CD4-positive, alpha-beta T cell treated with Interleukin-2 at 100 ng/mL for 4 hours (primary cell): Measurements from ENCODE around the gene DNAH3.

Experiments used
- DNase-seq: peaks from one replicate; pipeline ENCODE4 v3.0.0-alpha.2; 2020; ENCODE audit warnings: low spot score

The DNAH3 gene

DNA sequence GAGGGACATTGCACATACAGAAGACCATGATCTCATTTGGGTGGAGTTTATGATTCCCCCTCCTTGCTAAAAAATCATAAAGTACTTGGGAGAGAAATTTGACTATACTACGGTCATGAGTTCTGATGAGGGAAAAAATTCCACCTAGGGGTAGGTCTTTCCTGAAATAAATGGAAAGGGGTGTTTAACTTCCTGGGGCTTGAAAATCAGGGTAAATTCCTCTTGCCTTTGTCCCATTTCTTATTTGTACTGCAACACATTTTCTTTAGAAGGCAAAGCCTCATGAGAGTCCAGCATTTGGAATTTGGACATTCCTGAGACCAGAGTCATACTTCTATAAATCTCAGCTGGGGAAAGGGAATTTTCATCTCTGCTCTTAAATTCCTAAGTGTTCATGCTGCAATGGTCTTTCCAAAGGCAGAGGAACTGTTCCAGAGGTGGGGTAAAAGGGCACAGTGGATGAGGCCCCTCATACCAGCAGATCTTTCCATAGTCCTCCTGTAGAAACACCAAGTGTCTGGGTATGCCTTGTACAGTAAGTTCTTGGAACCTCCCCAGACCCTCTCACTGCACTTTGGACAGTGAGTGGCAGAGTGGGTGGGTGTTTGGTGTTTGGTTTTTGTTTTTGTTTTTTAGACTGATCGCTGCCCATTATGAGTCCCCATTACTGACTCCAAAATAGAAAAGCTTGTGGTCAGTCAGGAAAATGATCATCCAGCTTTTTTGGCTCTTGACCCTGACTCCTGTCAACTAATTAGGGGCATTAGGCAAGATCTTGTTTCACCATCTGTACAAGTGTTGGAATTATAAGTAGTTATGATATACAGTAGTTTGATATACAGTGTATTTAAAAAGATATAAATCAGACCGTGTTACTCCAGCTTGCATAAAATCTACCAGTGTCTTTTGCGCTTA lies 244.0 kb downstream of the DNAH3 start:
- no peak for DNase-seq

DNA sequence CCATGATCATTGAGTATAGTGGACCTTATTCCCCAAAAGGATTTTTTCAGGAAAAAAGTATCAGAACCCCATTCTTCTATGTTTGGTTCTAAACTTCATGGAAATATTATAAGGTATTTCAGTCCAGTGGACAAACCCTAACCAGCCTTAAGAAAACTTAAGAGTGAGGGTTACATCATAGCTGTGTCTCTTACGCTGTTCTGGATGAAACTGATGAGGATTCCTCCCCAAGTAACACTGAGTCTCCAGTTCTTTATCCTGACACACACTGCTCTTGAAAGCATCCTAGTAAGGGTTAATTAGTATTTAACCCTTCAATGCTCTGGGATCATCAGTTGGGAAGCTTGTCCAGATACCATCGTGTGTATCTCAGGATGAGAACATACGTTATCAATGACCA lies 245.1 kb downstream of the DNAH3 start:
- DNase-seq: no peak

DNA sequence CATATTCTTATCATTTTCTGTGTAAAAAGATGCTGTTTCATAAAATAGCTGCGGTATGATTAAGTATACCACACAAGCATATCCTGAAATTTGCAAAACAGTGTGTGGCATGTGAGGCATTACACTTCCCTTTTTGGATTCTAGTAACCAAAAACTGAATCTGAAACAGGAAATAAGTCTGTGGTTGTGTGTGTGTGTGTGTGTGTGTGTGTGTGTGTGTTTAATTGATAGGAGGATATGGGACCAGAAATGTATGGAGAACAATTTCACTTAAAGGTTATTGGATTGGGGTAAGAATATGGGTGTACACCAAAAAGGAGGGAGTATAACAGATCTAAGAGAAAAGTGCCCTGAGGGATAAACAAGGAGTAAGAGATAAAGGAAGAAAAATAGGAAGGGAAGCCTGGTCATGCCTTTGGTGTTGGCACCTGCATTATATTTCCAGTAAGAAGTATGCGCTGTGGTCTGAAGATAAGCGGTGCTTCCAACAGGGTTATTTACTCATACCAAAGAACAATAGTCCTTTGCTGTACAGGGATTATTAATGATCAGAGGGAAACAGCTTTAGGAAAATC lies 246.1 kb downstream of the DNAH3 start:
- DNase-seq: peak; percentile 61

DNA sequence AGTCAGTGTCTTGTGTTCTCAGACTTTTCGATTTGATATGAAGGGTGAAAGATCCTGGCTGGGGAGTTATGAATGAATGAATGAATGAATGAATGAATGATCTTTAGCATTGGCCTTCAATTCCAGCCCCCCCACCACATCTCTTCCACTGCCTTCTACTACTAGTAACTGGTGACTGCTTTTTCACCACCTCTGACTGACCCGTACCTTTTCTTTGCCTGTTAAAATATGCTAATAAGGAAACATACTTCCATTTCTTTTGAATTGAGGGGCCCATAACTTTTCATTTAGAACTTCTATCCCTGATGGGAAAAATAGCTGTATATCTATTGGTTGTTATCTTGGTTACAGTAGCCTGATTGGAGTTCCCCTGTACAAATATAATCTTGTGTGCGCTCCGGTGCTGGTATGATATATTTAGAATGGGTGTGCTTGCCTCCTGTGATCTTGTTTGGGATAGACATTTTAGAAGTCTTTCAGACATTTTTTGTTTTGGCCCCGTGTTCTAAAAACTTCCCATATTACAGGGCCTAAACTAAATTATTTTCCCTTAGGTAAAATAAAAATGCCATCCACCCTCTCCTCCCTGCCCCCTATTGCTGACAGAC lies 246.6 kb downstream of the DNAH3 start:
- no peak for DNase-seq

DNA sequence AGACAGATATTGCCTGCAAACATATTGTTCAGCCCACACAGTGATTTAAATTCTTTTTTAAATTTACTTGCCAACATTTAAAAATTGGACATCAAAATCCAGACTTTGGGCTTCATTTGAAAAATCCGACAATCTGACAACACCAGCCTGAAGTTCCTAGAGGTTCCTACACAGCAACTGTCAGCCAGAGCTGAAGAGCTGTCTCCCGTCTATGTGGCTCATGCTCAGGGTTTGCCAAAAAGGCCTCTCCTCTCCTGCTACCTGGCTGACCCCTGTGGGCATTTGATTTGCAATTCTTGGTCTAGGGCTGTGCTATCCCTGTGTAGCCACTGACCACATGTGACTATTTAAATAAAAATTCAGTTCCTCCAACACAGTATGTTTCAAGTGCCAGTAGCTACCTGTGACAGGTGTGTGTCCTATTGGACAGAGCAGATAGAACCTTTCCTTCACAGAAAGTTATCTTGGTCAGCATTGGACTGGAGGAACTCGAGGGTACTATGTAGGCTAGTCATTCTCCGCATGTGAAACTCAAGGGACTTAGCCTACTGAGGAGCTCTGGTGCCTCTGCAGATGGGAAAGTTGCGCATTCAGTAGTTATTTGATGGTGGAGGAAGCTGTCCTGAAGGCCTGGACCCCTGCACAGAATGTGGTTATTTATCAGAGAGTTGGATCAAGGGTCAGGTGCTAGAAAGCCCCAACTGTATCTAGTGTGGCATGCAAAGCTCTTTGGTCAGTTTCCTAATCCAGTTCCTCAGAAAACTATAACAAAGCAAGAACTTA lies 247.3 kb downstream of the DNAH3 start:
- no peak for DNase-seq

DNA sequence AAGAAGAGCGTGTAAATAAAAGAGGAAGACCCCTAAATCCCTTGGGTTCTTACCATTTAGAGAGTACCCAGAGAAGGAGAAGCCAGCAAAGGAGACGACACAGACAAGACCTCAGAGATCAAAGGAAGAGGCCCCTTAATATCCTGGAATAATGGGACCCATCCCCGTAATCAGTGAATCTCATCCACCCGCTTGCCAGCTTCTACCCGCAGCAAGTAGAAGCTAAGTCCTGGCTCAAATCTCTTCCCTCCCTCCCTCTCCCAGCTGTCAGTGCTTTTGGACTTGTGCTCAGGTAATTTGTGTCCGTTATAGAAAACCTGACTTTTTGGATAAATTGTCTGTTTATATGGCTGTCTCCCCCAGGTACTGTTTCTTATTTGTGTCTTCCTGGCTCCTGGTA lies 248.2 kb downstream of the DNAH3 start:
- DNase-seq: no peak

DNA sequence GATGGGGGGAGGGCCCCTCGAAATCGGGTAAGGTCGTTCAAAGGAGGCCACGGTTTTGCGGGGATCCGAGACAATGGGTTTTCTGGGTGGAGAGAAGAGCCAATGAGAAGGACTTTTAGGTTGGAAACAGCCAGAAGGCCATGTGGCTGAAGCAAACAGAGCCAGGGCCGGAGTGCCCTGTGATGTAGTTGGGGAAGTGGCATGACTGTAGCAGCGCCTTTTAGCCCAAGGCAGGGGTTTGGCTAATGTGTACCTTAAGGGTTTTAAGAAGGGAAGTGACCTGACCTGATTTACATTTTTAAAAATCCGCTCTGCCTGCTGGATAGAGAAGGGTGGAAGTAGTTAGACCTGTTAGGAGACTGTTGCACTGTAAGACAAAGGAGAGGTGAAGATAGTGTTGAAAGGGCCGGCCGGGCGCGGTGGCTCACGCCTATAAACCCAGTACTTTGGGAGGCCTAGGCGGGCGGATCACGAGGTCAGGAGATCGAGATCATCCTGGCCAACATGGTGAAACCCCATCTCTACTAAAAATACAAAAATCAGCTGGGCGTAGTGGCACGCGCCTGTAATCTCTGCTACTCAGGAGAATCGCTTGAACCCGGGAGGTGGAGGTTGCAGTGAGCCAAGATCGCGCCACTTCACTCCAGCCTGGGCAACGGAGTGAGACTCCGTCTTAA lies 249.1 kb downstream of the DNAH3 start:
- DNase-seq: peak; percentile 4

DNA sequence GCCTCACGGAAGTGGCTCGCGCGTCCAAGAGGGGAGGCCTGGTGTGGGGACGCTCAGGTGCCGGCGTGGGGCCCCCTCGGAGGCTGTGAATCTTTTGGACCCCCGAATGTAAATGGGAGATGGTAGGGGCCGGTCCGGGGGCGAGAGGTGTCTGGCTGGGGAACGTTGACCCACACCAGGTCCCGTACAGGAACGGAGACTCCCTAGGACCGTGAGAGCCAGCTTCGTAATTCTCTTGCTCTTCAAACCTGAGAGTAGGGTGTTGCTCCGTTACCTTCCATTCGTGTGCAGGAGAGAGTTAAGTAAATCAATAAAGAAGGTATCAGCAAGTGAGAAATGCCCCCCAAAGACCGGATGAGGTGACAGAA lies 249.6 kb downstream of the DNAH3 start:
- no peak for DNase-seq

DNA sequence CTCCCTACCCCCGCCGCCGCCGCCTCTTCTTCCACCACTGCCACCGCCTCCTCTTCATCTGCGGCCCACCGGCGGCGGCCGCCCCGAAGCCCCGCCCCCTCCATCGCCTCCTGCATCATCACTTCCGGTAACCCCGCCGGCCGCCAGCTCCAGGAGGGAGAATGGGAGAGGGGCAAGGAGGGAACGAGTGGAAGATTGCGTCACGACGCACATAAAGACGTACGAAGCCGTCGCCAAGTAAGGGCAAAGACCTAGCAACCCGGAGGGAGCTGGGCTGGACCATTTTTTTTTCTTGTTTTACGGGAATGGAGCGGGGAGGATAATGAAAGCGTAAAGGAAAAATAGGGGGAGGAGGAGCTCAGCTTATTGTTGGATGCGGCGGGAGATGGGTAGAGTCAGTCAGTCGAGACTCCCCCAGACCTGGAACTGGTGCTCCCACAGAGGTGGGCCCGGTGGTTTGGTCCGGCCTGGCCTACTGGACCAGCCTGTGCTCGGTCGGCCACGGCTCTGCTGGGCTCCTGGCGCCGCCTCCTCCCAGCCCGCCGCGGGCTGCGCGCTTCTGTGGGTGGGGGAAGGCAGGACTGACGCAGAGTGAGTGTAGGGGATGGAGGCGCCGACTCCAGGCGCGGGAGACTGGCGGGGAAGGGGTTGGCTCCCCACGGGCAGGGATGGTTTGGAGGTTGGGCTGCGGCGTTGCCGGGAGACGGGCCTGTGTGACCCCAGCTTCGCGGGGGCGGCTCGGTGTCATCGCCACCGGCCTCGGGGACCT lies 250.2 kb downstream of the DNAH3 start, which contains the start of the genes DCUN1D3 and LYRM1:
TSS of gene DCUN1D3 (minus strand) at position 60 of the 769 bp plus-strand sequence. CDS start 37,820 bp downstream, outside the sequence.
TSS of gene LYRM1 (plus strand) at position 473 of the 769 bp plus-strand sequence. CDS start 14,785 bp downstream, outside the sequence.
- DNase-seq: peak; percentile 90

DNA sequence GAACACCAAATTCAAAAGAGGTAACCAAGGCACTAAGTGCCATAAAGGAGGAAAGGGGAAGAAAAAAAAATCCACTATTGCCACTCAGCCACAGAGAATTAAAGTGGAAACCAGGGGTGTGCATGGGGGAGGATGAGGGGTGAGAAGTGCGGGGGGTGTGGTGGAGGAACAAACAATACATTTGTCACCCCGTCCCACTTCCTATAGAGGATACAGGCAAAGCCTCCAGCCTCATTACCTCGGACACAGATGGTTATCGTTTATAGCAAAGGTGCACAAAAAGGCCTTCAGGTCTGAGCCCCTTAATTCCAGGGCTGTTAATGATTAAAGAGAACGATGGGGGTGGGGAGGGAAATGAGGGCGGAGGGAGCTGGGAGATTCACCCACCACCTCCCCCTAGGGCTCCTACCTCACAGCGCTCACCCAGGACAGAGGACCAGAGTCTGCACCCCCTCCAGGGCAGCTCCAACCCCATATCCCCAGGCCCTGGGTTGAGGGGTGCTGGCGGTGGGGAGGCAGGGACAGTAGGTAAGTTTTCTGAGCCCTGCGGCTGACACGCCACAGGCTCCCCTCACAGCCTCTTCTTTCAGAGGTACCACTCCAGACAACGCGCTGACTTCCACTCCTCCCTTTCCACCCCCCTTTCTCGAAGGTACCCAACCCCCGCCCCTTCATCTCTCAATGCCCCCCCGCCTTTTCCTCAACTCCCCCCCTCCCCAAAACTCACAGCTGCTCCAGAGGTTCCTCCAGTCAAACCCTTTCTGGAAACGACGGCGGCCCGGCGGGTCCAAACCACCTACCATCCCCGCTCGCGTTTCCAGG lies 251.0 kb downstream of the DNAH3 start:
- no peak for DNase-seq

DNA sequence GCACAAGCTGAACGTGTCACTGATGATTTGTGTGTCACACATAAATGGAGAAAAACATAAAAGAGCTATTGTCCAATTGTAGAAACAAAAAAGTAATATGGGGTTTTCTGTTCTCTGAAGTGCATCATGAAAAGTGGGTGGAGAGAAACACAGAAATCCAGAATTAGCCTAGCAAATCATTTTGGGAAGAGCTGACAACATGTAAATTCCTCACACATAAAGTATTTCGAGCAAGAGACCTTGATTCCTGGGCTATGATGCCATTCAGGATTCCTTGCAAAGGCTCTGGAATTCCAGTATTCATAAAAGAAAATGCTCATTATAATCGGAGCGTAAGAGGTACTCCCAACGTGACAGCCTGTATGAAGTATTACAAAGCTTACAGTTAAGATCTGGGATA lies 251.6 kb downstream of the DNAH3 start:
- DNase-seq: no peak

DNA sequence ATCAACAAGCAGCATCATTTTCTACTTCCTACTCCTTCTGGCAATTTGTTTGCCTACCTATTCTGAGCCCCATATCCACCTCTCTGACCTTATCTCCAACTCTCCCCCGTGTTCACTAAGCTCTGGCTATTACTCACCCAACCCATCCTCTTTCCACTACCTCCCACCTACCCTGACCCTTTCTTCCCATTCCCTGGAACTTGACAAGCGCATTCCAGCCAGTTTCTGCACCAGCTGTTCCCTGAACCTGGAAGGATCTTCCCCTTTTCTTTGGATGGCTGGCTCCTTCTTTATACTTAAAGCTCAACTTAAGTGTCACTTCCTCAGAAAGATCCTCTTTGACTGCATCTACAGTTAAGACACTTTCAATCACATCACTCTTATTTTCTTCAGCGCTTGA lies 252.7 kb downstream of the DNAH3 start:
- DNase-seq: no peak

DNA sequence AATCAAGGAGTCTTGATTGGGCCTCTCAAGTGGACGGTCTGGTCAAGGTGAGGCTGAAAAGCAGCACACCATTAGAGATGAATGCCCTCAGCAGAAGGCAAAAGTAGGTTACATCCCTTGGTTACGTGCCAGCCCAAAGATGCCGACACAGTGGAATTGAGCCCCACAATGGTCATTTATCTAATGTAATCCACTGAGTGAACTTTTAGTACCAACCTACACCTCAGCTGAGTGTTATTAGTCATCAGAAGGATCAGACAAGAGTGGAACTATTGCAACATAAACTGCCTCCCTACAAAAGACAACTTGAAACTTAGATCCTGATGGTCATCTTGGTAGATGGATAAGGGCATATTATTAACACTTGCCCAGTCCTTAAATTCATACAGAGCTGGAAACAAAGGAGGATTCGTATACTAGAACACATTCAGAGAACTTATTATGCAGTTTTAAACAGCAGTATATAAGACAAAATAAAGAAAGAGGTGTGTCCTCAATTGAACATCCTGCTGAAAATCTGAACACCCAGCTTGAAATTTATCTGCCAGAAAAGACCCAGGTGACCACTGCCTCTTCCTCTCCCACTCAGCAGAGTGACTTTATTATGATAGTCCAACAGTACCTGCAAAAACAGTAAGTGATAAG lies 253.3 kb downstream of the DNAH3 start:
- DNase-seq: no peak

DNA sequence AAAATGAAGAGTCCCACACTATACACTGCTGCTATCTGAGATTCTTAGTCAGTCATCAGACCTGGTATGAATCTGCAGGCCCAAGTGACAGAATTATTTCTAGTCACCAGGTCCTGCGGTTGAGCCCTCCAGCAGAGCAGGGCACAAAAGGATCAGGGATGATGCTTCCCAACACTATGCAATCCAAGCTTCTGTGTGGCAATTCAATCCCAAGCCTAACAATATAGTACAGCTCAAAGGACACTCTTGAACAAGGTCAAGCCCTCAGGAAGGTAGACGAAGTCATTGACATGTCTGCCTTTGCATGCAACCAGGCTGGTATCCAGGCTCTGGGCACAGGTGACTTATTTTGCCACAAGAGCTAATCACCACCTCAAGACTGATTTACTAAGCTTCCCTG lies 256.3 kb downstream of the DNAH3 start:
- DNase-seq: no peak

DNA sequence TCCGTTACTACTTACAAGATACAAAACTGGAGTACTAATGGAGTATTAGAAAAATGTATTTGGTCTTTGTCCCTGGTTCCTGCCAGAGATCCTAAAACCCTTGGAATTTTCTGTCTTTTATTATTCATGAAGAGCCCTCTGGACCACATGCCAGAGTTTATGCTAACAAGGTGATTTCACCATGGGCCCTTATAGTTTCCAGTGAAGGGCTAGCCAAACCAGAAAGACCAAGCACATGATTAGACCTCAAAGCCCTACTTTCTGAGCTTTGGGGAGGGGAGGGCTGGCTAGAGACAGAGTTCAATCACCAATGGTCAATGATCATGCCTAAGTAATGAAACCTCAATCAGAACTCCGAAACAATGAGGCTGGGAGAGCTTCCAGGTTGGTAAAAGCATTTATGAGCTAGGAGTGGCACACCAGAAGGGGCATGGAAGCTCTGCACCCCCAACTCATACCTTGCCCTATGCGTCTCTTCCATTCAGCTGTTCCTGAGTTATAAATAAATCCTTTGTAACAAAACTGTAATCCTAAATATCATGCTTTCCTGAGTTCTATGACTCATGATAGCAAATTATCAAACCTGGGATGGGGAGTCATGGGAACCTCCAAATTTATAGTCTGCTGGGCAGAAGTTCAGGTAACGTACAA lies 260.9 kb downstream of the DNAH3 start:
- no peak for DNase-seq

DNA sequence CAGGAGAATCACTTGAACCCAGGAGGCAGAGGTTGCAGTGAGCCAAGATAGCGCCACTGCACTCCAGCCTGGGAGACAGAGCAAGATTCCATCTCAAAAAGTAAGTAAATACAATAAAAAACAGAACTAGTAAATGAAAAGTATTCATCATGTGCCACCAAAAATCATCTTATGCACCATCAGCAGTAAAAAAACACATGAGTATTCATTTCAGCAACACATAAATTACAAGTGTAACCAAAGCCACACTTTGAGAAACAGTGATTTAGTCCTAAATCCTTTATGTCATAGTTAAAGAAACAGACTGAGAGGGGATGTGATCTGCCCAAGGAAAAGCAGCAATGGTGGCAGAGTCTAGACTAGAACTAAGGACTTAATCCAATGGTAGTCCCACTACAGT lies 263.4 kb downstream of the DNAH3 start:
- DNase-seq: no peak

DNA sequence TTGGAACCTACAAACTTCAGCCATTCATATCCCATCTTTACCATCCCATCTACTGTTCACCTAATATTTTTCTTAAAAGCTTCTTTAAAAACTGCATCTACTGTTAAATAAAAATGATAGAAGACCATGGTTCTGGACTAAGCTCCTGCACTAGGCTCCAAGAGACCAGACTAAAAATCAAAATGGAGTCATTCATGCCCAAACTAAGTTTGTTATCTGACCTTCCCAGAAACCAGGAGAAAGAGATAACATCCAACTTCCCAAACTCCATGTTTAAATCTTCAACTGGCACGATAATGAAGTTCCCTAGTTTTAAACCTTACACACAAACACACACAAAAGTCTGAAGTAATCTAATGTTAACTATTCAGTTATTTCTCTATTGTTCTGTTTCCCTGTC lies 264.3 kb downstream of the DNAH3 start:
- DNase-seq: no peak

DNA sequence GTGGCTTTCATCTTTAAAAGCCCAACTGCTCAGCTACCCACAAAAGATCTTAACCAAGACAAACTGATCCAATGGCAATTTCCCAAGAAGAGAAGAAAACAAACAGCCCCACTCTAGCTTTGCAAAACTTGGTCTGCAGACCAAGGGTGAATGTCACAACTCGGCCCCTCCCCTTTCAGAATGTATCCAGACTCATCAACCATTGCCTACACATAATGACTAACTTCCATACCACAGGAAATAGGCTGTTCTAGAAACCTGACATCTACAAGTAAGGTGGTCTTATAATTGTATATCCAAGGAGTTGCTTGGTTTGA lies 266.4 kb downstream of the DNAH3 start:
- DNase-seq: no peak

DNA sequence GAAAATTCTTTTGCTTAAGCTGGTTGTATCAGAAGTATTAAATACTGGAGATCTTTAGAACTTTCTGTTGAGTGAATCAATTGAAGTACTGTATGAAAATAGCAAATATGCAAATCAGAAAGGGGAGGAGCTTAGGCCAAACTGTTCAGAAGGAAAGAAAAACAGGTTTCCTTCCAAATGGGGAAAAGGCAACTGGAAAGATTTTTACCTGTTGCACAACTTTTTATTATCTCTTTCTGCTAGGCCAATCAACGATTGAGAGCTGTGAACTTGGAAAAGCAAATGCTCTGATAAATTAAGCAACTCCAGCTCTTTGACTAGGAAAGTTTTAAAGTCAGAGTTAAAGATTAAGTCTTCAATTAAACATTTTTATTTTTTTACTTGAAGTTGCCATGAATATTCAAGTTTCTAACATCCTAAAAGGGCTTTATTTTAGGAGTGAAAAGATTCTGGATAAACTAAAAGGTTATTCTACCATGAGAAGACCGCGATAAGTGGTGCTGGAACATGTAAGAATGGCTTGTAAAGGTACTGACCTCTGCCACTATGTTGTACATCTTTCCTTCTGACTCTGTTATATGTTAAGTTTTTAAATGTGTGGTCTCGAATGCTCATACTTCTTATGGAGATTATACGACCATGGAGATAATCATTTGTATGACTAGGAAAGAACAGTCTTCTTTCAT lies 266.9 kb downstream of the DNAH3 start:
- no peak for DNase-seq
